GM10266 (cell line): Measurements from ENCODE around the gene GRIP1.

Experiments used
- DNase-seq: peaks from one replicate; pipeline ENCODE4 v3.0.0; 2012; ENCODE audit errors: extremely low spot score
- TF ChIP-seq, protein P1 (sequence below): IDR thresholded peaks from 2 replicates; pipeline ENCODE4 v1.5.1; 2012; ENCODE audit warnings: mild to moderate bottlenecking, low read depth; ENCODE audit not compliant: control insufficient read depth, insufficient read depth; ENCODE audit errors: missing control alignments

Gene GRIP1

DNA sequence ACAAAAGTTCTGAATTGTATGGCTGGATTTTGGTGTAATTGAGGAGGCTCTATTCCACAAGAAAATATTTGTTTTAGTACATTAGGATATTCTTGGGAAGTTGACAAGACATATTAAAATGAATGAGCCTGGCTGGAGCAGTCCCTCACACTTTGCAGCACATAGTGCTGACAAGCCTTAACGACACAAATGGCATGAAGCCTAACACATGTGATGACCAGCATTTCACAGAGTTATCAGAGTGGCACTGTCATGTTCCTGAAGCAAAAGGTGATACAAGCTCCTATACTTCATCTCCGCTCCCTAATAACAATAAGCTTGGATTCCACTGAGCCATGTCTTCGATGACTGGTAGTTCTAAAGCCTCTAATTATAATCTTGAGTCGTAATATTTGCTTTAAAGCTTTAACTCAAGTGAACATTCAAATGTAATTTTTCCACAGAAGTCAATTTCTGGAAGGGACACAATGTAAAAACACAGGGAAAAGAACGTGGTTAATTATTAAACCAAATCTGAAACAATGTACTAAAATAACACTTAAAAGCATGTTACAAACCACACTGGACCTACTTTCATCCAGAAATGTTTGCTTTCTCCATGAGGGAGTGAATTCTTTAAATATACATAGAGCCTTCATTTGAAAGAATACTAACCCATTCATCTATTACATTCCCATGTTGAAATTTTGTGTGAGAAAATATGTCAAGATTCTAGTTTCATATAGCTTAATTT is 49.6 kb downstream of the GRIP1 start:
- TF ChIP-seq, protein P1, sequence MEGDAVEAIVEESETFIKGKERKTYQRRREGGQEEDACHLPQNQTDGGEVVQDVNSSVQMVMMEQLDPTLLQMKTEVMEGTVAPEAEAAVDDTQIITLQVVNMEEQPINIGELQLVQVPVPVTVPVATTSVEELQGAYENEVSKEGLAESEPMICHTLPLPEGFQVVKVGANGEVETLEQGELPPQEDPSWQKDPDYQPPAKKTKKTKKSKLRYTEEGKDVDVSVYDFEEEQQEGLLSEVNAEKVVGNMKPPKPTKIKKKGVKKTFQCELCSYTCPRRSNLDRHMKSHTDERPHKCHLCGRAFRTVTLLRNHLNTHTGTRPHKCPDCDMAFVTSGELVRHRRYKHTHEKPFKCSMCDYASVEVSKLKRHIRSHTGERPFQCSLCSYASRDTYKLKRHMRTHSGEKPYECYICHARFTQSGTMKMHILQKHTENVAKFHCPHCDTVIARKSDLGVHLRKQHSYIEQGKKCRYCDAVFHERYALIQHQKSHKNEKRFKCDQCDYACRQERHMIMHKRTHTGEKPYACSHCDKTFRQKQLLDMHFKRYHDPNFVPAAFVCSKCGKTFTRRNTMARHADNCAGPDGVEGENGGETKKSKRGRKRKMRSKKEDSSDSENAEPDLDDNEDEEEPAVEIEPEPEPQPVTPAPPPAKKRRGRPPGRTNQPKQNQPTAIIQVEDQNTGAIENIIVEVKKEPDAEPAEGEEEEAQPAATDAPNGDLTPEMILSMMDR: no peak
- no peak for DNase-seq

DNA sequence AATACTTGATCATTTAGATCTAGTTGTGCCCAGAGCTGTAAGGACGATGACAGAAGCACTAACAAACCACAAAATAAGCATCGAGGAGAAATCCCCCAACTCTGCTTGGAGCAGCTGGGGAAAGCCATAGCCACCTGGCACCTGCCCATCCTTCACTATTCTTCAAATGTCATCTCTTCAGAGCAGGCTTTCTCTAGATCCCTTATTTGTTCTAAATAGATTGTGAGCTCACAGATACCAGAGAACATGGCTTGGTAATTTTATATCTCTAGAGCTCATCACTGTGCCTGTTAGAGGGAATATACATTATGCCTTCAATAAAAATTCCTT is 50.9 kb downstream of the GRIP1 start:
- TF ChIP-seq, protein P1: no peak
- no peak for DNase-seq

DNA sequence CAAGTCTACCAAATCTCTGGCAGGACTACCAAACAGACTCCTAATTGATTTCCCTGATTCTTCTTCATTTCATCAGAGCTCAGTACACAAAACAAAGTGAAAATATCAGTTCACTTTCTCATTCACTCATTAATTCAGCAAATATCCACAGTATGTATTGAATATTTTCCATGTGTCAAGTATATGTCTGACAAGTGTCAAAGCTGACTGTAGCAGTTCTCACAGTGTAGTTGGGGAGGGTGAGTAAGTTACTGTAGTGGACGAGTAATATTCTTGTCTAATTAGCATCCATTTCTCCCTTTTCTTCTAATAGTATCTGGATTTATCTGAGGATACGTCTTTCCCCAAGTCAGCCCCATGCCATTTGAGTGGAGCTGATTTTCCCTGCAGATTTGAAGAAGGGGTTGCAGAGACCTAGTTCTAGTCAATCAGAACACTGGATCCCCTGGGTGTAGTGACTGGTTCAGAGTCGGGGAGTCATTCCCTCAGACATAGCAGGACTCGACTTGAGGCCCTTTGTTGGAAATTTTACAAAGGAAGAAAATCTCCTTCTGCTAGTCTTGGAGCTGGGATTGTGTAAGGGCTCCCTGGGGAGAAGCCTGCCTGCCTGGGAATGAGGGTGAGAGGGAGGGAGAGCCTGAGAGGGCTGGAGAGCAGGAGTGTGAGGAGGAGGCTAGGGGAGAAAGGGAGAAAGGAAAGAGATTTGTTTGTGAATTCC is 51.4 kb downstream of the GRIP1 start:
- TF ChIP-seq, protein P1: no peak

DNA sequence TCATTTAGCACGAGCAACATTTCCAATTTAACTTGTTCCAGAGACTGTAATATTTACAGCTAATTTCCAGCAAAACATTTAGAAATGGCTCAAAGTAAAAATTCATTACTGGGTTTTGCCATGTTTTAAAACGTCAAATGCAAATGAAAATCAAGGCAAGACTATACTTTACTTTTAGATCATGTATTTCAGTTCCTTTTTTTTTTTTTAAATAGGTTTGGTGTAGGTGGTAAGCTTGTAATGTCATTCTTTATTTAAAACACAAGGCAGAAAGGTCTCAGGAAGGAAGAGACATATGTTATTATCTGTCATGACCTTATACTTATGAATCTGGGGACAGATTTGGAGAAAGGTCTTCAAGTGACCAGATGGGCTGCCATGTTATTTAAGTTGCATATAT is 54.1 kb downstream of the GRIP1 start:
- peak; percentile 11 for DNase-seq
- TF ChIP-seq, protein P1: no peak

More for the DNA sequence above, 51.4 kb downstream of the GRIP1 start:
- no peak for DNase-seq

DNA sequence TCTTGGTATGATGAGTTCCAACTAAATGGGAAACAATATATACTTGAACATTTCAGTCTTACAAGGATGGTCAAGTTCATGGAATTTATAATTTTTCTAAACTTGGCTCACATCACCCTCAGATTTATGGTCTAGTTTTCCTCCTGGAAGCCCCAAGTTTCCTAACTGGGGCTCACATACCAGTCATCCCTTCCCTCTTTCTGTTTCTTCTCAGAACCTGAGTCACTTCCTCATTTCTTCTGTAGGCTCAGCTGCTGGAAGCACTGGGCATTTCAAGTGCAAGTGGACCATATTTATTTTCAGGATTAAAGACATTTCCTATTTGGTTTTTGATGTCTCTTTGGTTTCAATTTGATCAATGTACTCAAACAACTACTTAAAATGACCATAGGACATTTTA is 55.4 kb downstream of the GRIP1 start:
- no peak for DNase-seq
- TF ChIP-seq, protein P1: no peak

DNA sequence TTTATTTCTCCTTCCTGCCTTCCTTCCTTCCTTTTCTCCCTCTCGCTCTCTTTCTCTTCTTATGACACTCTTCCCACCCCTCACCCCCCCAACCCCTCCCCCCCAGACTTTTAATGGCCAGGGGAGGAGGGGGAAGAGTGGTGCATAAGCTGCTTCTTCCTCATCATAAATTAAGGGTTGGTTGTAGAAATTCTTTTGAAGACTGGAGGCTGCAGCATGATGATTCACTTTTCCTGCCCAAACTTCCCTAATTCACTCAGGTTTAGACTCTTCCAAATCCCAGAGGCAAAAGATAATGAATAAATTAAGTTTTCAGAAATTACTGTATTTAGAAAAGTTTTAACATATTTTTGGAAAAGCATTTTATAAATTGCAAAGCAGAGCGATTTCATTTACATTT is 58.2 kb downstream of the GRIP1 start:
- TF ChIP-seq, protein P1: no peak
- DNase-seq: no peak

DNA sequence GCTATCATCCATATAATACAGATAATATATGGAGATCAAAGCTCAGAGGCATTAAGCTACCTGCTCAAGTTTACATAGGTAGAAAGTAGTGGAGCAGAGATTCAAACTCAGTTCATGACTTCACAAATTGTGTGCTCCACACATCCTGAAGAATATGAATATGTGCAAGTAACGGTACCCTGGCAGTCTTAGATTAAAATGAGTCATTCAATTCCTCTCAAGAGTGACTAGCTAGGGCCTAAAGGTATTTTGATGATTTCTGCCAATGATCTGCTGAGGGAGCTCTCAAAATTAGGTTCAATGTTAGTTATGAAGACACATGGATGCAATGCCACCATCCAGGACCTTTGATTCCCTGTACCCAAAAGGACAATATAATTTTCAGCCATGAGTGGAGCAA is 58.9 kb downstream of the GRIP1 start:
- TF ChIP-seq, protein P1: no peak
- no peak for DNase-seq
